Effector memory CD8-positive, alpha-beta T cell (primary cell): ENCODE data around the gene MAPK8.

Source experiments
- ATAC-seq: fragments of 150-1000 bp; cut with Tn5 transposase; replicated peaks from 2 replicates; pipeline ENCODE4 v1.10.0; 2021; ENCODE audit warnings: mild to moderate bottlenecking, moderate library complexity
- DNase-seq, 3 experiments: peaks; one replicate each; pipeline ENCODE4 v3.0.0; 2021
- H3K27ac Mint-ChIP-seq, 2 donors: one replicate each; pipeline ENCODE4 v1.8.0; 2022; ENCODE audit warnings: mild to moderate bottlenecking in 2 of 2, mixed read lengths in 2 of 2, moderate library complexity in 2 of 2
- H3K27me3 Mint-ChIP-seq, 2 donors: one replicate each; pipeline ENCODE4 v1.8.0; 2022; ENCODE audit warnings: mixed read lengths in 2 of 2
- H3K36me3 Mint-ChIP-seq: one replicate; pipeline ENCODE4 v1.8.0; 2022; ENCODE audit warnings: mild to moderate bottlenecking, moderate library complexity, mixed read lengths; ENCODE audit not compliant: insufficient read depth
- H3K4me1 Mint-ChIP-seq, 2 donors: one replicate each; pipeline ENCODE4 v1.8.0; 2022; ENCODE audit warnings: low read depth in 2 of 2, mixed read lengths in 2 of 2
- H3K4me3 Mint-ChIP-seq, 2 donors: one replicate each; pipeline ENCODE4 v1.8.0; 2022; ENCODE audit warnings: mild to moderate bottlenecking in 2 of 2, mixed read lengths in 2 of 2, moderate library complexity in 2 of 2
- H3K9me3 Mint-ChIP-seq, 2 donors: one replicate each; pipeline ENCODE4 v1.8.0; 2022; ENCODE audit warnings: mixed read lengths in 2 of 2

MAPK8 gene

GRCh38 chr10:48456361-48456804, 149.9 kb downstream of the MAPK8 start:
- no peaks in the 10 kb centered on the region for H3K4me1 Mint-ChIP-seq
- H3K4me3 Mint-ChIP-seq: no peak overlapping the region
- ATAC-seq (no peak), DNase-seq (no peak)
- no peaks in the 10 kb centered on the region for H3K36me3 Mint-ChIP-seq
- H3K9me3 Mint-ChIP-seq: no peaks in the 10 kb centered on the region
- no peak overlapping the region for H3K27ac Mint-ChIP-seq
- H3K27me3 Mint-ChIP-seq: peaks cover 6 to 24% of the 10 kb centered on the region in 2 donors

GRCh38 chr10:48456808-48457761, 150.6 kb downstream of the MAPK8 start:
- no peak for ATAC-seq

GRCh38 chr10:48457949-48458661, 151.6 kb downstream of the MAPK8 start:
- Mint-ChIP-seq H3K4me1 (no peaks in the 10 kb centered on the region), H3K36me3 (no peaks in the 10 kb centered on the region), H3K4me3 (no peak overlapping the region), H3K27me3 (peaks cover 6 to 20% of the 10 kb centered on the region in 2 donors), H3K27ac (no peak overlapping the region), H3K9me3 (no peaks in the 10 kb centered on the region)
- ATAC-seq (no peak), DNase-seq (no peak)

More at GRCh38 chr10:48456808-48457761, 150.6 kb downstream of the MAPK8 start:
- H3K36me3 Mint-ChIP-seq: no peaks in the 10 kb centered on the region
- H3K27me3 Mint-ChIP-seq: peaks cover 6 to 24% of the 10 kb centered on the region in 2 donors
- H3K4me3 Mint-ChIP-seq: no peak overlapping the region
- no peak for DNase-seq
- H3K9me3 Mint-ChIP-seq: no peaks in the 10 kb centered on the region
- H3K27ac Mint-ChIP-seq: no peak overlapping the region
- no peaks in the 10 kb centered on the region for H3K4me1 Mint-ChIP-seq

GRCh38 chr10:48458662-48459048, 152.2 kb downstream of the MAPK8 start:
- Mint-ChIP-seq H3K27ac (no peak overlapping the region), H3K27me3 (peaks cover 6 to 18% of the 10 kb centered on the region in 2 donors), H3K9me3 (no peaks in the 10 kb centered on the region), H3K36me3 (no peaks in the 10 kb centered on the region), H3K4me3 (no peak overlapping the region), H3K4me1 (no peaks in the 10 kb centered on the region)
- no peak for DNase-seq
- no peak for ATAC-seq

GRCh38 chr10:48459270-48460150, 153.0 kb downstream of the MAPK8 start:
- H3K36me3 Mint-ChIP-seq: no peaks in the 10 kb centered on the region
- H3K27ac Mint-ChIP-seq: no peak overlapping the region
- DNase-seq (no peak), ATAC-seq (no peak)
- H3K9me3 Mint-ChIP-seq: no peaks in the 10 kb centered on the region
- H3K4me3 Mint-ChIP-seq: no peak overlapping the region
- peaks cover 6 to 18% of the 10 kb centered on the region in 2 donors for H3K27me3 Mint-ChIP-seq
- H3K4me1 Mint-ChIP-seq: no peaks in the 10 kb centered on the region

- DNase-seq: no peak
- no peak overlapping the region for H3K4me3 Mint-ChIP-seq
- no peaks in the 10 kb centered on the region for H3K36me3 Mint-ChIP-seq
- H3K27ac Mint-ChIP-seq: no peak overlapping the region
- H3K9me3 Mint-ChIP-seq: no peaks in the 10 kb centered on the region
- H3K27me3 Mint-ChIP-seq: peaks cover 6 to 18% of the 10 kb centered on the region in 2 donors
- no peak for ATAC-seq
- no peaks in the 10 kb centered on the region for H3K4me1 Mint-ChIP-seq
Measured at GRCh38 chr10:48460182-48460581, 153.7 kb downstream of the MAPK8 start.

GRCh38 chr10:48461623-48462481, 155.4 kb downstream of the MAPK8 start:
- H3K27ac Mint-ChIP-seq: no peak overlapping the region
- no peaks in the 10 kb centered on the region for H3K9me3 Mint-ChIP-seq
- H3K4me3 Mint-ChIP-seq: no peak overlapping the region
- ATAC-seq (no peak), DNase-seq (no peak)
- no peaks in the 10 kb centered on the region for H3K36me3 Mint-ChIP-seq
- no peaks in the 10 kb centered on the region for H3K4me1 Mint-ChIP-seq
- peaks cover 6 to 16% of the 10 kb centered on the region in 2 donors for H3K27me3 Mint-ChIP-seq

GRCh38 chr10:48462482-48463020, 156.1 kb downstream of the MAPK8 start:
- Mint-ChIP-seq H3K4me1 (no peaks in the 10 kb centered on the region), H3K9me3 (no peaks in the 10 kb centered on the region), H3K27ac (no peak overlapping the region), H3K27me3 (peaks cover under 1 to 9% of the 10 kb centered on the region in 2 donors), H3K36me3 (no peaks in the 10 kb centered on the region), H3K4me3 (no peak overlapping the region)
- DNase-seq: no peak
- ATAC-seq: no peak

GRCh38 chr10:48463318-48464003, 157.0 kb downstream of the MAPK8 start:
- peaks cover 0 to under 1% of the 10 kb centered on the region in 2 donors for H3K27me3 Mint-ChIP-seq
- H3K27ac Mint-ChIP-seq: no peak overlapping the region
- ATAC-seq (no peak), DNase-seq (no peak)
- no peaks in the 10 kb centered on the region for H3K4me1 Mint-ChIP-seq
- H3K36me3 Mint-ChIP-seq: no peaks in the 10 kb centered on the region
- H3K4me3 Mint-ChIP-seq: no peak overlapping the region
- H3K9me3 Mint-ChIP-seq: no peaks in the 10 kb centered on the region

- H3K27me3 Mint-ChIP-seq: no peaks in the 10 kb centered on the region
- no peaks in the 10 kb centered on the region for H3K36me3 Mint-ChIP-seq
- no peak overlapping the region for H3K27ac Mint-ChIP-seq
- H3K9me3 Mint-ChIP-seq: no peaks in the 10 kb centered on the region
- DNase-seq (no peak), ATAC-seq (no peak)
- no peak overlapping the region for H3K4me3 Mint-ChIP-seq
- H3K4me1 Mint-ChIP-seq: no peaks in the 10 kb centered on the region
Measured at GRCh38 chr10:48464121-48464870, 157.8 kb downstream of the MAPK8 start.

GRCh38 chr10:48464871-48465736, 158.6 kb downstream of the MAPK8 start:
- DNase-seq (no peak), ATAC-seq (no peak)
- Mint-ChIP-seq H3K27me3 (no peaks in the 10 kb centered on the region), H3K9me3 (no peaks in the 10 kb centered on the region), H3K4me3 (no peak overlapping the region), H3K4me1 (no peaks in the 10 kb centered on the region), H3K36me3 (no peaks in the 10 kb centered on the region), H3K27ac (no peak overlapping the region)
